HTERT RPE-1 (cell line): ENCODE measurements around the gene UBTD1.

ENCODE experiments used
- in situ Hi-C: fragments of 300-500 bp; cut with MboI; formaldehyde crosslinking; loops from 4 replicates; pipeline ENCODE4 v1.14.3; 2020; ENCODE audit warnings: low sequenced_read_pairs

The UBTD1 gene

DNA sequence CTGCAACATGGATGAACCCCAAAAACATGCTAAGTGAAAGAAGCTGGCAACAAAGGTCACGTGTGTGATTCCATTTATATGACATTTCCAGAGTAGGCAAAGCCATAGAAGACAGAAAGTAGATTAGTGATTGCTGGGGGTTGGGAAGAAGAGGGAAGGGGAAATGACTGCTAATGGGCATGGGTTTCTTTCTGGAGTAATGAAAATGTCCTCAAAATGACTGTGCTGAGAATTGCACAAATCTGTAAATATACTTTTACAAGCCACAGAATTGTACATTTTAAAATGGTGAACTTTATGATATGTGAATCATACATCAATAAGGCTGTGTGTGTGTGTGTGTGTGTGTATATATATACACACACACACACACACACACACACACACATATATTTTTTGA lies 16.3 kb upstream of the UBTD1 start:
- in situ Hi-C loops: no loop called here

DNA sequence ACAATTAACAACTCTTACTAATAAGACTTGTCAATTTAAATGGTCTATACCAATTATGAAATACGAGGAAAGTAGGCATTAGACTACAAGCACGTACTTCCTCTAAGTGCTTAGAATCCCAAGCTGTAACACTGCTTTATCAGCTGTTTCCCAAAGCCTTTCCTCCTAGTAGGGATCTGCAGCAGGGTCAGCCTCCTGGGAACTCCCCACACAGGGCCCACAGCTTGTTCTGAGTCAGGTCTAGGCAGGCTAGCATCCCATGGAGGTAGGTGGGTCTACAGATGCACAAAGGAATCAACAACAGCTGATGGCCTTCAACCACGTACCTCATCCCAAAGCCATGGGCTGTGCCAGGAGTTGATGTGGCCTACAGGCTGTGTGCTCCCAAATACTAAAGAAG lies 15.2 kb upstream of the UBTD1 start:
- in situ Hi-C loops: no loop called here

DNA sequence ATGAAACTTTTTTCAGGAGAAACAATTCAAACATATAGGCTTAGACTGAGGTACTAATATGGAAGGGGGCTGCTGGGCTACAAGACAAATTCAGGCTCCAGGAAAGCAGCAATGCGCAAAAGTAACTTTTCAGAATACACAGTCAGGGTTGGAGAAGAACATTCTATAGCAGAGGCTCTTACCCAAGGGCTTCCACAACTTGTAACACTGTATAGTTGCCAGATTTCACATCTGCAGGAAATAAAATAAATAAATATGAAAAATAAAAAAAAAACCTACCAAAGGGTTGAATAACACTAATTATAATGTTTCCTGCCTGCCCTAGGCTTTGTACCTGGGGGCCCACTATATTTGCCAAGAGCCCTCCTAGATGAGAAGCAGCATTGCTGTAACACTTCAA lies 14.8 kb upstream of the UBTD1 start:
- in situ Hi-C loops: no loop called here

DNA sequence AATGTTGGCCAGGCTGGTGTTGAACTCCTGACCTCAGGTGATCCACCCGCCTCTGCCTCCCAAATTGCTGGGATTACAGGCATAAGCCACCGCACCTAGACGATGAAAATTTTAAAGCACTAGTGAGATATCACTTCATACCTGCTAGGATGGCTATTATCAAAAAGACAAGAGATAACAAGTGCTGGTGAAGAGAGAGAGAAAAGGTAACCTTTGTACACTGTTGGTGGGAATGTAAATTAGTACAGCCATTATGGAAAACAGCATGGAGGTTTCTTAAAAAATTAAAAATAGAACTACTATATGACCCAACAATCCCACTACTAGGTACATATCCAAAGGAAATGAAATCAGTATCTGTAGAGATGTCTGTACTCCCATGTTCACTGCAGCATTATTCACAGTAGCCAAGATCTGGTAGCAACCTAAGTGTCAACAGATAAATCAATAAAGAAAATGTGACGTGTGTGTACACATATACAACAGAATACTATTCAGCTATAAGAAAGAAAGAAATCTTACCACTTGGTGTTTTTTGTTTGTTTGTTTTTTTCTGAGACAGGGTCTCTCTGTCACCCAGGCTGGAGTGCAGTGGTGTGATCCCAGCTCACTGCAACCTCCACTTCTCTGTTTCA lies 13.0 kb upstream of the UBTD1 start:
- in situ Hi-C loops: no loop called here

DNA sequence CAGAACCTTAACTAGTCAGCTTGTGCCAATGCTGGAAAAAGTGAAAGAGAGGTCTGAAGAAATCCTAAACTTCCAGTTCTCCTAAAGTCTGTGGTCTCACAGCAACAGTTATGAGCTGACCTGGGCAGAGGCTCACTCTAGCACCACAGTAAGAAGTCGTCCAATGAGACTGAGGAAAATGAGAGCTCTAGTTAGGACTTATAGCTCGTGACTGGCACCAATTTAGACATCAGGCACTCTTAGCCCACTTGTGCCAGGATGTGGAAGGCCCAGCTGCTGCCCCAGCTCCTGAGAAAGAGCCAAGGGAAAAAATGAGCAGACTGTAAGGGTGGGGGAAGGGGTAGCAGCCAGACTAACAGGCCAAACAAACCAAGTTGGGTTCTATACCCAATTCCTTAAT lies 8.1 kb upstream of the UBTD1 start:
- in situ Hi-C loops: no loop called here

DNA sequence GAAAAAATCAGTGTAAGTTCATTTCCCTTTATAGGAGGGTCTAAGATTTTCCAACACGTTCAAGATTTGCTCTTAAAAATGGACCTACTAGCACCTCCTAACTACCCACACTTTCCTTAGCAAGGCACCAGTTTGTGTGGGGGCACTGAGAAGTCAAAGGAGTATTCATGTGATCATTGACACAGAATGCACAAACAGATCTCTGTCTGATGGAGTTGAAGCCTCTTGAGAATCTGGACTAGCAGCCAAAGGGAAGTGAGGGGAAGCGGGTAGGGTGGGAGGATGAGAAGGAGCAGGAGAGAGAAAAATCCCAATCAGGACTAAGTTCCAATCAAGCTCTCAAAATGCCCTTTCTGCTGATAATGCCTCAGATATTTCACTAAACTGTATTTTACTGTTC lies 4.6 kb upstream of the UBTD1 start:
- in situ Hi-C loops: no loop called here

DNA sequence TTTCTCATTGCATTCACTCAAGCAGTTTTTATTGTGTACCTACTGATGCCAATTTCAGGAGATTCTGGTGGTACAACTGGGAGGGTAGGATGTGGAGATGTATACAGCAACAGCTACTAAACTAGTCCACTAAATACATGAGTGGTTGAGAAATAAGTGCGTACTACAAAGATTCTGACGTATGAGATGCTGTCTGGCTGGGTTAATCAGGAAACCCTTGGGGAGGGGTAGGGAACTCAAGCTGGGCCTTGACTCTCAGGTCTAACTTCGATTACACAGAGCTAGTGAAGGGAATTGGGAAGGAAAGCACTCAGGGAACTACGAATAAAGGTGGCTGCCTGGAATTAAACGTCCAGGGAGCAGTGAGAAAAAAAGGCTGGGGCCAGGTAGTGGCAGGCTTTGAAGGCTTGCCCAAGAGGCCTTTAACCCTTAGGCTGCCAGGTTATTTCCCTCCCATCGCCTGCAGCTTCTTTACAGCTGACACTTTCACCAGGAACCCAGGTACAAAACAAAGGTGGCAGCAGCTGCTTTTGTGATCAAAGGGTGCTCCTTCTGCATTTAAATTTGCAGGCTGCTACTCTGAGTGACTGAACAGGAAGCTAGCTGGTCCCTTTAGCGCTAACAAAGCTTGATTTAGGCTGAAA lies 3.7 kb upstream of the UBTD1 start:
- in situ Hi-C loops: no loop called here

DNA sequence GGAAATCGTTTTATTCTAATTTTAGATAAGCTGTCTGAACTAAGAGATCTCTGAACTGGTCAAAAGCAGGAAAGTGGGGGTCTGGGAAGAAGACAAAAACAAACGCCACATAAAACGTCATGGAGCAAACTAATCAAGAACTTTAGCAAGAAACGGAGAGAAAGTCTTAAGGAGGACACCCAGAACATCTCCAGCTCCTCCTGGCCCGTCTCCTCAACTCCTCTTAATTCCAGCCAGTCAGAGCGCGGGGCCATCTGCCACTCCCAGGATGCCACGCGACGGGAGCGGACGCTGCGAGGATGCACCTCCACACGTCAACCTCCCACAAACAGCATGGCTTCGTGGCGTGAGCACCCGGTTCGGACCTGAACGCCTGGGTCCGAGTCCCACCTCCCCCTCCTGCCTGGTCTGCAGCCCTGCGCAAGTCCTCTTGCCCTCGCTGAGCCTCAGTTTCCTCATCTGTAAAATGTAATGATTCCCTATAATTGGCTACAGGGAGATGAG lies 1.1 kb upstream of the UBTD1 start:
- in situ Hi-C loops: no loop called here

DNA sequence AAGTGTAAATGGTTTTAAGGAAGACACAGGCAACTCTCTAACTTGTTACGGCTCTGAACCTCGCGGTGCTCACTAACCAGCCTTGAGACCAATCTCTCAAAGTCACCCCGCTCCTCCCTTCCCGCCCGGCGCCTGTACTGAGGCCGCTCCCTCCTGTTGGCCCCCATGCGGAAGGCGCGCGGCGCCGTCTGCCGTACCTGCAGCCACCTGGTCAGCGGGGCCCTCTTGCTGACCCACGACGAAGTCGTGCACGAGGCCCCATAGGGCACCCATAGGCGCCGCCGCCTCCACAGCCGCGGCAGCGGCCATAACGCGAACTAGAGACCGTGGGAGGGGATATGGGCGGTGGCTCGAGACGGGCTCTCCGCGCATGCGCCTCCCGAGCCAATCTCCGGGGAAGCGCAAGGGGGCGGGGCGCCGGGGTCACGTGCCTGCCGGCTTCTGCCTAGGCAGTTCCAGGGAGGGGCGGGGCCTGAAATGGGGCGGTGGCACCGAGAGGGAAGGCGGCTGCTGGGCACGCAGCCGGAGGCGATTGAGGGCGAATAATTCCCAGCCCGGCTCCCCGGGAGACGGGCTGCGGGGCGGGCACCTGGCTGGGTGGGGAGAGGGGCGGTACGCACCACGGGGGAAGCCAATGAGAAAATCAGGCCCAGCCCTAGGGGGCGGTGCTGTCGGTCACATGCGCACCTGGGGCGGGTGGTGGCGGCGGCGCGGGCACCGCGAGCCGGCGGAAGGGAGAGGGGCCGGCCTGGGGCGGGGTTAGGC lies 466 bp upstream of the UBTD1 start, which contains the start of gene MMS19:
Gene MMS19 (minus strand): TSS at position 347 of the 765 bp plus-strand sequence. CDS start 38 bp downstream, at position 309.
- in situ Hi-C loops: no loop called here

DNA sequence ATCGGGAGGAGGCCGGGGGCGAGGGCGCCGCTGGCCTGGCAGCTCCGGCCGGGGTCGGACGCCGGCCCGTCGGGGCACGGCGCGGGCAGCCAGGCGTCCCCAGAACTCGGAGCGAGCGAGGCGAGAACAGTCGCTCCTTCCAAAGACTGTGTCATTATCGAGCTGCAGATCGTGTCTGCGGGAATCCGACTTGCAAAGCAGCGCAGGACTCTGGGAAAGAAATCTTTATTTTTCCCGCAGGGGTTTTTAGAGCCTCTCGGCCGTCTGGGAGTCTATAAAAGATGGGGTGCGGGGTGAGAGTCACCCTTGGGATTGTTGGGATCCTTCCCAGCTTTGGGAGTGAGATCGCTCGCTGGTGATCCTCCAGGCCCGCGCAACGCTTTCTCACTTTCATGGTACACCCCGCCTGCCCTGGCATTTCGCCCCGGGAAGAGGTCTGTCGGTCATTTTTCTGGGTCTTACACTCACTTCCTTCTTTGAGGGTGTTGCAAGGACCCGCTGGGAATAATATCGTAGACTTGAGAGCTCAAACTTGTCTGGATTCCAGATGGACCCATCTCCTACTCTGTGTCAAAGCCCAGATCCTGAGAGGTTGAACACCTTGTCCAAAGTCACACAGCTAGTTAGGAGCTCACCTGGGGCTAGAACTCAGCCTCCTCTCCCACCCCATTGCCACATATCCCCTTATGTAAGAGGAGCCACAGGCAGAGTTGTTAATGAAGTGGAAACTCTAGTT lies 1.0 kb downstream of the UBTD1 start:
- in situ Hi-C loops: no loop called here

DNA sequence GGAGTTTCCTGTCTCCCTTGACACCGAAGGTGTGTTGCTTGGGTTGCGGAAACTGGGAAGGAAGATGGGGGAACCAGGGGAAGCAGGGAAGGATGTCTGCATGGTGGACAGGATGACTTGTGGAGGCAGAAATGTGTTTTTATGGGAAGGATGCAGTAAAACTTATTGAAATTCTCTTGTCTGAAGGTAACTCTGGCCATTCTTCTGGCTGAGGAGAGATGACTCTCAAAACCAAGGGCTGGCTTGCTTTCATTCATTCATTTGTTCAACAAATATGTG lies 1.5 kb downstream of the UBTD1 start:
- in situ Hi-C loops: no loop called here

DNA sequence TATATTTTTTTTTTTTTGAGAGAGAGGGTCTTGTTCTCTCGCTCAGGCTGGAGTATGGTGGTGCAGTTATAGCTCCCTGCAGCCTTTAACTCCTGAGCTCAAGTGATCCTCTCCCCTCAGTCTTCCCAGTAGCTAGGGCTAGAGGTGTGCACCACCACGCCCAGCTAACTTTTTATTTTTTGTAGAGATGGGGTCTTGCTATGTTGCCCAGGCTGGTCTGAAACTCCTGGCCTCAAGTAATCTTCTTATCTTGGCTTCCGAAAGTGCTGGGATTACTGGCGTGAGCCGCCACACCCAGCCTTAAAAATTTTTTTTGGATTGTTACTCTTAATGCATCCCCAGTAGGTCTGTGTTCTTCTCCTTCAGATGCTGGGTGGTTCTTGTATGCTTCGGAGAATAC lies 4.2 kb downstream of the UBTD1 start:
- in situ Hi-C loops: no loop called here

DNA sequence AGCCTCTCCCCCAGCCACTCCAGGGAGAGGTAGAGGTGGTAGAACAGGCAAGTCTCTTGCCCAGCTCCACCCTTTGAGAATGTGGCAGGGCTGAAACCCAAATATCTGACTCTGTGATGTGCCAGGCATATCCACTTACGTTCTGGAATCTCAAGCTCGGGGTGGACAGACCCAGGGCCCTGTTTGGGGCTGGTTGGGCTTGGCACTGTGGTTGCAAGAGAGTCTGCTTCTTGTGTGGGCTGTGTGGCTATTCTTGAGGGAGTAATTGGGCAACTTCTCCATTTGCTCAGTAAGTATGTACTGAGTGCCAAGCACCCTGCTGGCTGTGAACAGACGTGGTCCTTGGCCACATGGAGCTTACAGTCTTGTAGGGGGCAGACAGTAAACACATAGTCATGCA lies 4.7 kb downstream of the UBTD1 start:
- in situ Hi-C loops: no loop called here

DNA sequence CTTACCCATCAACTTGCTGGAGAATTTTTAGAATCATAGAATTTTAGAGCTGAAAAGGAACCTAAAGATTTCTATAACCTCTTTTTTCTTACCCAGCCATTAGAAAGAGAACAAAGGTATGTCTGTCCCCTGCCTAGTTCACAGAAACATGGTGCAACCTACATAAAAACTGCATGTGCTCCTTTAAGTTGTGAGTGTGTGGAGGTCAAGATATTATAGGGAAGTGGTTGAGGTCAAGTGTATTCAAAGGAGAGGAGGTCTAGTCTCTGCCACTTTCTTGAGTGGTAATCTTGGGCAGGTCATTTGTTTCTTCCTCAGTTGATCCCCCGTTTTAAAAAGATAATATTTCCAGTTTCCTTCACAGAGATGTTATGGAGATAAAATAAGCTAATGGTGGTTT lies 6.4 kb downstream of the UBTD1 start:
- in situ Hi-C loops: no loop called here

DNA sequence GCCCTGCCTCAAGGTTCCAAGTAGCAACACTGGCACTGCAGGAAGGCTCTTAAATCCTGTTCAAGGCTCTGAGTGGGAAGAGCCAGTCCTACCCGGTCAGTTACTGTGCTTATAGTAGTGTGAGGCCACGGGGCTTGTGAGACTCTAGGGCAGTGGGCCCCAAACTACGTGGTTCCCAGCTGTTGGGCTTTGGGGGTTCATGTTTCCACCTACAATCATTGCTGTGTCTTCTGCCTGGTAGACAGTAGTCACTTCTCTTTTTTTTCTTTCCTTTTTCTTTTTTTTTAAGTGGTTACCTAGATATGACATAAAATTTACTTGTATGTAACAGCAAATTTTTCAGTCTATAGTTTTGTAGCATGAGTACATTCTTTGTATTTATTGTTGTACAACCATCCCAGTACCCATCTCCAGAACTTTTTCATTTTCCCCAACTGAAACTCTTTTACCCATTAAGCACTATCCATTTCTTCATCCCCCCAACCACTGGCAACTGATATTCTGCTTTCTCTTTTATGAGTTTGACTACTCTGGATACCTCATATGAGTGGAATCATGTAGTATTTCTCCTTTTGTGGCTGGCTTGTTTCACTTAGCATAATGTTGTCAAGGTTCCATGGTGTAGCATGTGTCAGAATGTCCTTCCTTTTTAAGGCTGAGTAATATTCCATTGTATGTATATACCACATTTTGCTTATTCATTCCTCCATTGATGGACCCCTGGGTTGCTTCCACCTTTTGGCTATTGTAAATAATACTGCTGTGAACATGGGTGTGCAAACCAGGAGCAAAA lies 7.7 kb downstream of the UBTD1 start:
- in situ Hi-C loops: no loop called here

DNA sequence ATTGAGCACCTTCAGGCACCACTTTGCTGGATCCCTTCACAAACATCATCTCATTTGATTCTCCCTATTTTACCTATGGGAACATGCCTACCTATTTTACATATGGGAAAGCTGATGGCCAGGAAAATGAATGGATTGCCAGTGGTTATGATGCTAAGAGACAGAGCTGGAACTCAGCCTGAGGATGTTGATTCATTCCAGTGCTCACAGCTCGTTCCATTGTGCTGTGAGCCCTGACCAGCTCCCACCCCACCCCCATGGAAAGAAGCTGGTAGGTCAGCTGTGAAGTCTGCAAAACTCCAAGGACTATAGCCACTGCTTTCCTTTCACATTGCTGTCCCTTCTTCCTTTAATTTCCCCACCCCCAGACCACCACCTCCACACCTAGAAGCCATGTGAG lies 9.6 kb downstream of the UBTD1 start:
- in situ Hi-C loops: no loop called here

DNA sequence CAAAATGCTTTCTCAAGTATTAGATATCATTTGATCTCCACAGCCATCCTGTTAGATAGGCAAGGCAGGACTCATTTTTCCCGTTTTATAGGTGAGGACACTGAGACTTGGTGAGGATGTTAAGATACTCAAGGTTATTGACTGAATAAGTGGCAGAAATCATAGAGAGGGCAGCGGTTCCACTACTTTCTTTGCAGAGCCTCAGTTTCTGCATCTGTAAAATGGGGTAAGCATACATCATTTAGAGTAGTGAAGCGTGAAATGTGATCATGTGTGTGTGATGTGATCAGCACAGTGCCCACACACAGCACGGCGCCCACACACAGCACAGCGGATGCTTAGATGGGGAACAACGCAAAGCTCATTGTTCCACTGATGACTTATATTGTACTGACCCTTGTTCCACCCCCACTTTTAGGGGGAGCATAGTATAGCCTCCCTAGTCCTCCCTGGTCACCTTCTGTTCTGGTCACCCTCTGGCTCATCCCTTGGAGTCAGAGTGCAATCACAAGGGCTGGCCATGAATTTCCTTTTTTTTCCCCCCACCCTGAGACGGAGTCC lies 10.5 kb downstream of the UBTD1 start:
- in situ Hi-C loops: no loop called here

DNA sequence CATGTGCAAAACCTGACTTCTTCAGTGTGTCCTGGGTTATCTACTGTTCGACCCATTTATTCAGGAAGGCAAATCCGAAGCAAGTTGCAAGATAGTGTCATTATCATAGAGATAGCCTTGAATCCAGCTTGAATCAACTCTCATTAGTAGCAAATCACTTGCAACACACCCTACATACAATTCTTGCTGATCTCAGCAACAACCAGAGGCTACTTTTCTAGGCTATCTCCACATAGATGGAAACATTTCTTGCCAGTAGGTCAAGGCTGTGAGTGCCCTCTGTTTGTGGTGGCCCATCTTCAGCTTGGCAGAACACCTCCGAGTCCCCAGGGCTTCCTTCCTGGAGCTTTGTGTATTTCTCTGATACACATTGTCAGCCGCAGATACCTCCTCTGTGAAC lies 12.0 kb downstream of the UBTD1 start:
- in situ Hi-C loops: no loop called here

DNA sequence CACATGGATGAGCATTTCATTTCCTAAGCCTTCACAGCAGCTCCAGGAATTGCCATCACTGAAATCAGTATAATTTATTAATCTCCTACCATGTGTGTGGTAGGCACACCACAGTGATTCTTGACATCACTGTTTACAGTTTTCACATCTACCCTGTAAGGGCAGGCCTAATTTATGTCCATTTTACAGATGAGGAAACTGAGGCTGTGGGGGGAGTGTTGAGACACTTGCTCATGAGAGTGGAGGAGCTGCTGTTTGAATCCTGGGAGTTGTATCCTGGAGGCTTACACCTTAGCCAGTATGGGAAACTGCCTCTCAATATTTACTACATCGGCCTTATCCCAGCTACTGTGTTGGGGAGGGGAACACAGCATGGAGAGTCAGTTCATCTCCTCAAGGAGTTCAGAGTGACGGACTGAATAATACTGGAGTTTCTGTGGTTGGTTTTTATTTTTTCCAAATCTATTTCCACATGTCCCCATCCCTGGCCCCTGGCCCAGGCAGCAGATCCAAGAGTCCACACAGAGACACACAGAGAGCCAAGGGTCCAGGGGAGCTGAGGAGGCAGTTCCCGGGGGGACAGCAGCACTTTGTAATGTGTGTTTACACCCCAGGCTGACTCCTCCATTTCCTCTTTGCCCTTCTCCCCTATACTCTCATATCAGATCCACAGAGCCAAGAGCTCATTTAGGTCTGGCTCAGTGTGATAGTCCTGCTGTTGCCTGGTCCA lies 13.2 kb downstream of the UBTD1 start:
- in situ Hi-C loops: no loop called here

DNA sequence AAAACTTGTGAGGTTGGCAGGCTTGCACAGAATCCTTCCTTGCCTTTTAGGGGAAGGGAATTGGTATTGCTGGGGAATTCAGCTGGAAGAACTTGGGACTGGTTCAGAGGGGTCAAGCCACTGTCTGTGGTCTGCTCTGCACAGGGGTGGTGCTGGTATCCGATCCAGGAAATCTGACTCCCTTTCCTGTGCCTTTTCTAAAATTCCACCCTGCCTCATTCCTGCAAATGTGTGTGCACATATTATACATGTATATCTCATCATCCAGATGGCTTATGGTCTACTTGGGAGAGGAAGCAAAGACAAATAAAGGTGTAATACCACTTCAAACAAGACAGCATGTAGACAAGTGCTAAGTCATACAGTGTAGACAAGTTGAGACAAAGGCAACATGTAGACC lies 14.3 kb downstream of the UBTD1 start:
- in situ Hi-C loops: no loop called here
